HG02885 (cell line): Measurements from ENCODE around the gene TM6SF1.
"Not testable (repeated sequence)": the region's sequence is repeated elsewhere in the genome, so short reads cannot be mapped to it uniquely, and the experiment has no call there.

Experiments
- ATAC-seq: cut with Tn5 transposase; IDR thresholded peaks from one replicate; pipeline ENCODE4 v1.9.1; 2021; ENCODE audit warnings: mild to moderate bottlenecking; ENCODE audit not compliant: unreplicated experiment, poor library complexity

Gene TM6SF1

DNA sequence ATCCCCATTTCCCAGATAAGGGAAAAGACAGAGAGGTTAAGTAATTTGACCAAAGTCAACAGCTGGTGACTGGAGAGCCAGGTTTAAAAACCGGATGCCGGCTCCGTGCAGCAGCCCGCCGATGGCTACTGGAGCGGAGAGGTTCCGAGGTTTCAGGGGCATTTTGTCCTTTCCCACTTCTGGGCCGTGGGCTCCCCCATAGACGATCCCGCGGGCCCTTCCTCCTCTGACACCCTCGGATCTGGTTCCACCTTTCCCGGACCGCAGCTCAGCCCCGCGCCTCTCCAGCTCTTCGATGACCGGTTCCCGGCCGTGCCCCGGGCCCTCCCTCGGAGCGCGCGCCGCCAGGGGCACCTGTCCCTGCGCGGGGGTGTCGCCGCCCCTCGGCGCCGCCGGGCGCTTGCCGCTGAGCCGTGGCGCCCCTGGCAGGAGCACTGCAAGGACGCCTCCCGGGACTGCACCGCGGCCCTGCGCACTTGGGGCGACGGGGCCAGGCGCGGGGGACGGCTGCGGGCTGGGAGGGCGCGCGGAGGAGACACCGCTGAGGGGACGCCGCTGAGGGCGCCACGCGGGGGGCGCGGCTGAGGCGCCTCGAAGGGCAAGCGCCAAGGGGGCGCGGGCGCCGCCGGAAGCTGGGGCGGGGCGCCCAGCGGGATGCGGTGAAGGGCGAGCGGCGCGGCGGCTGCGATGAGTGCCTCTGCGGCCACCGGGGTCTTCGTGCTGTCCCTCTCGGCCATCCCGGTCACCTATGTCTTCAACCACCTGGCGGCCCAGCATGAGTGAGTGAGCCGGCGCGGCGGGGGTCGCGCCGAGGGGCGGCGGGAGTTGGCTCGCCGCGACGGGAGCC, at the start of gene TM6SF1:
Gene TM6SF1, plus strand, starts transcription at position 652 of the 847 bp plus-strand sequence. Its CDS starts 36 bp downstream, at position 688.
- ATAC-seq, result no peak

GRCh38 chr15:83057696-83058376, 49.6 kb upstream of the TM6SF1 start:
- no peak for ATAC-seq

- no peak for ATAC-seq
Observed at GRCh38 chr15:83061680-83062079, 45.8 kb upstream of the TM6SF1 start.

DNA sequence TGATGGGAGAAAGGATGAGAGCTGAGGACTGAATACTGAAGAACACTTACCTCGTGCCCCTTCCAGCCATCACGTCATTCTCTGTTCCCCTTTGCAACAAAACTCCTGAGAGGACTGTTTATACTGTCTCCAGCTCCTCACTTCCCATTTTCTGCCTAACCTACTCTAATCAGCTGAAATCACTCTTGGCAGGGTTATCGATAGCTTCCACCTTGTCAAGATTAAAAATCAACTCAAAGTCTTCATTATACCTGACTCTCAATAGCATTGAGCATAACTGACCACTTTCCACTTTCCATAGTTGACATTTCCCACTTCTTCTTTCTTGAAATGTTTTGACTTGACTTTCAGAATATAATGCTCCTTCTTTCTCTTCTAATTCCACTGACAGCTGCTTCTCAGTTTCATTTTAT, 44.7 kb upstream of the TM6SF1 start:
- no peak for ATAC-seq

- ATAC-seq, result no peak
Observed at GRCh38 chr15:83063551-83063950, 43.9 kb upstream of the TM6SF1 start.

- ATAC-seq, result no peak
Observed at GRCh38 chr15:83064859-83065258, 42.6 kb upstream of the TM6SF1 start.

- no peak for ATAC-seq
Observed at GRCh38 chr15:83065431-83065830, 42.0 kb upstream of the TM6SF1 start.

- ATAC-seq, result no peak
Observed at GRCh38 chr15:83066034-83066733, 41.3 kb upstream of the TM6SF1 start.

GRCh38 chr15:83066734-83067637, 40.5 kb upstream of the TM6SF1 start, which contains the start of gene BTBD1:
Gene BTBD1, minus strand, starts transcription at chr15:83067252. Its CDS starts 101 bp downstream, at chr15:83067151.
- ATAC-seq, result peak; percentile 87

- ATAC-seq, result no peak
Observed at GRCh38 chr15:83067638-83067962, 39.8 kb upstream of the TM6SF1 start.

- ATAC-seq, result no peak
Observed at GRCh38 chr15:83068054-83068453, 39.4 kb upstream of the TM6SF1 start.

GRCh38 chr15:83069211-83069642, 38.2 kb upstream of the TM6SF1 start:
- not testable (repeated sequence) for ATAC-seq

DNA sequence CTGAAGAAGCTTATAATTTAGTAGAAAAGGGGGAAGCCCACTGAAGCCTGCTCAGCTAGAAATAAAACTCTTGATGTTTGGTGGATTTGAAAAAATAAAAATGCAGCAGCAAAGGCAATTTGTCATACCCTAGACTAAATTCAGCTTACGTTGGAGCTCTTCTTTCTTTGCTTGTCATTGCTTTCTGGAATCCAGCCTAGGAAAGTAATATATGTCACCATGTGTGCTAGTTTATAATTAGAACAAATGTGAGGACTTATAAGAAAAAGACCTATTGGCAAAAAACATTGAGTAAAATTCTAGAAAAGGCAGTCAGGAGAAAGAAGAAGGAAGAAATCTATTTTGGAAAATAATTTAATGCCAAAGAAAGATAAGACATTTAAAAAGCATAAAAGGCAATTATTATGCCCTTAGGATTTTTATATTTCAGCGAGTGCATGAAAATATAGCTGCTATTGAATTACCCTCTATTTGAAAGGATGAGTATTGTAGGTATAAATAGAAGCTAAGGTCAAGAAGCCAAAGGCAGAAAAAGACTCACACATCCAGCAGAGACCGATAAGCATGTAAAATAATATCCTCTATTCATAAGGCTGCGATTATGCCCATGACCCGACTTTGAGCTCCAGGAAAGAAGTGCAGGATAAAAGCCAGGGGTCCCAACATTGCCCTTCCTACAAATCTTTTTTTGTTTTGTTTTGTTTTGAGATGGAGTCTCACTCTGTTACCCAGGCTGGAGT, 29.8 kb upstream of the TM6SF1 start:
- ATAC-seq, result no peak

GRCh38 chr15:83078712-83079111, 28.7 kb upstream of the TM6SF1 start:
- no peak for ATAC-seq

- ATAC-seq, result no peak
Observed at GRCh38 chr15:83081256-83082014, 26.0 kb upstream of the TM6SF1 start.

DNA sequence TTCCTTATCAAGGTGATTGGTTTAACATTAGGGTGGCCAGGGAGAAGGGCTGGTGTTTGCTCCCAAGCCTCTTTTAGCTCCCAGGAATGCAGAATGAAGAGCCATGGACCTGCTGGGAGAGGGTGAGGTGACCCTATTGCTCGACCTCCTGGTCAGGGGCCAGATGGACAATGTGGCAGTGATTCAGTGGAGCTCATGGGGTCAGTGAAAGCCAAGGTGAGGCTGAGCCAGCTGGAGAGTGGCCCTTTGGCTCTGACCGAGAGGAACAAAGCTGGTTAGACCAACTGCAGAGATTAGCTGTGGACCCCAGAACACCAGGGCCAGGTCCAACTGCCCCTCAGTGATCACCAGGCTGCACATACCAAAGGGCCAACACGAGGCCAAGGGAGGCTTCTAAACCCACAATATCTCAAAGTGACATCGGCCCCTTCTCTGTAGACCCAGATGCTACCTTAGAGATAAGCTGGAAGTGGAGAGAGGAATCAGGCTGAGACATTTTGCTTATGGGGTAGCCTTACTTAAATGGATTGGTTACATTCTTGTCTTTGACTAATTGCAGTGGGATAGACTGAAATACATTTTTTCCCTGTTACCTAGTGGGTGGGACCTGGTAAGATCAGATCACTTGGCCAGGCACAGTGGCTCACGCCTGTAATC, 24.6 kb upstream of the TM6SF1 start:
- ATAC-seq, result no peak

DNA sequence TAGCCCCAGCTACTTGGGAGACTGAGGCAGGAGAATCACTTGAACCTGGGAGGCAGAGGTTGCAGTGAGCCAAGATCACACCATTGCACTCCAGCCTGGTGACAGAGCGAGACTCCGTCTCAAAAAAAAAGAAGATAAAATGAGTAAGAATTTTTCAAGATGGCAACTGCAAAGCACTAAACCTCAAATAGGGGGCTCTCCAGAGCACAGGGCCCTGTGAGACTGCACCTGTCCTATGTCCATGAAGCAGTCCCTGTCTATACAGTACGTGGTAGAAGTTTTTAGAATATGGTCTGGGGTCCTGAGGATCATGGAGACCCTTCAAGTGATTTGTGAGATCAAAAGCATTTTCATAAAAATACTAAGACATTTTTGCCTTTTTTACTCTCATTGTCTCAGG, 22.0 kb upstream of the TM6SF1 start:
- not testable (repeated sequence) for ATAC-seq
